H1 (cell line): ENCODE results near the gene DZIP1L. TPM values are rescaled to one million over a fixed set of nuclear protein-coding genes. Genes with fewer than 3 reads are reported as not detected.

Experiments
- CTCF ChIA-PET: fragments of 300-600 bp; sonication (Branson Sonifier 250); formaldehyde crosslinking; loops from one replicate; lab custom pipeline; 2021; ENCODE audit not compliant: partially characterized antibody; lab: Charles Lee
- POLR2A ChIA-PET: fragments of 300-600 bp; sonication (Branson Sonifier 250); formaldehyde crosslinking; loops from one replicate; lab custom pipeline; 2021; ENCODE audit warnings: inconsistent platforms; ENCODE audit not compliant: partially characterized antibody; lab: Charles Lee
- DNase-seq, 2 experiments: peaks; one replicate each; pipeline versions ENCODE4 v3.0.0 to v3.0.0-alpha.2; 2010 to 2022; ENCODE audit warnings: low spot score in 2 of 2, low read depth in 1 of 2, mixed read lengths in 1 of 2
- FAIRE-seq: peaks from 2 replicates; lab custom pipeline; 2011; peaks lifted over from hg19 to GRCh38; lab: Jason Lieb, UNC
- H2AFZ ChIP-seq: 2 replicates; pipeline ENCODE4 v1.8.1; 2012; ENCODE audit warnings: low read length, inconsistent platforms
- H2AK5ac ChIP-seq: 2 replicates; pipeline ENCODE4 v1.6.1; 2013; ENCODE audit warnings: low read depth, low read length
- H2BK120ac ChIP-seq: replicated peaks from 2 replicates; pipeline ENCODE3; 2013; ENCODE audit warnings: low read depth, low read length, inconsistent platforms
- H2BK12ac ChIP-seq: 2 replicates; pipeline ENCODE4 v1.6.1; 2013; ENCODE audit warnings: low read depth, low read length
- H2BK15ac ChIP-seq: 2 replicates; pipeline ENCODE4 v1.6.1; 2013; ENCODE audit warnings: low read length
- H2BK20ac ChIP-seq: 2 replicates; pipeline ENCODE4 v1.6.1; 2013; ENCODE audit warnings: low read length
- H2BK5ac ChIP-seq: 2 replicates; pipeline ENCODE4 v1.6.1; 2013; ENCODE audit warnings: low read depth, low read length
- H3K14ac ChIP-seq: 2 replicates; pipeline ENCODE4 v1.6.1; 2013; ENCODE audit warnings: inconsistent platforms; ENCODE audit not compliant: insufficient read length
- H3K18ac ChIP-seq: 2 replicates; pipeline ENCODE4 v1.6.1; 2013; ENCODE audit warnings: low read length; ENCODE audit errors: extremely low read depth
- H3K23ac ChIP-seq: 2 replicates; pipeline ENCODE4 v1.6.1; 2013; ENCODE audit warnings: inconsistent platforms; ENCODE audit not compliant: insufficient read length
- H3K23me2 ChIP-seq: 2 replicates; pipeline ENCODE4 v1.6.1; 2013; ENCODE audit warnings: low read depth, low read length
- H3K27ac ChIP-seq: 2 replicates; pipeline ENCODE4 v1.6.1; 2011; ENCODE audit warnings: low read depth, low read length, inconsistent platforms
- H3K27me3 ChIP-seq, 4 experiments: replicated peaks in 1 of 4; 1 replicate in 1 of 4; 2 replicates in 3 of 4; pipeline versions ENCODE4 v1.6.1 to v1.8.1; 2011 to 2013; ENCODE audit warnings: low read length in 3 of 4, mild to moderate bottlenecking in 3 of 4, inconsistent platforms in 2 of 4, mixed read lengths in 2 of 4, moderate library complexity in 1 of 4; ENCODE audit not compliant: control insufficient read depth in 3 of 4, insufficient read depth in 3 of 4; ENCODE audit errors: extremely low read depth in 1 of 4
- H3K36me3 ChIP-seq, 4 experiments: 2 replicates each; pipeline versions ENCODE4 v1.6.1 to v1.8.1; 2011 to 2013; ENCODE audit warnings: mild to moderate bottlenecking in 4 of 4, low read length in 3 of 4, moderate library complexity in 2 of 4, control low read depth in 1 of 4, inconsistent platforms in 1 of 4; ENCODE audit not compliant: insufficient read depth in 4 of 4, control insufficient read depth in 2 of 4
- H3K4ac ChIP-seq: replicated peaks from 2 replicates; pipeline ENCODE3; 2013; ENCODE audit warnings: low read length, low read depth, mixed read lengths, inconsistent platforms; ENCODE audit not compliant: insufficient read length
- H3K4me1 ChIP-seq, 4 experiments: replicated peaks in 1 of 4; 1 replicate in 1 of 4; 2 replicates in 3 of 4; pipeline versions ENCODE4 v1.6.1 to v1.8.1; 2011 to 2013; ENCODE audit warnings: low read length in 3 of 4, inconsistent platforms in 2 of 4, mixed read lengths in 1 of 4; ENCODE audit not compliant: insufficient read depth in 4 of 4, control insufficient read depth in 3 of 4
- H3K4me2 ChIP-seq, 2 experiments: 2 replicates each; pipeline versions ENCODE4 v1.6.1 to v1.8.1; 2011 to 2013; ENCODE audit warnings: low read depth in 2 of 2, low read length in 2 of 2, control low read depth in 1 of 2, inconsistent platforms in 1 of 2, mild to moderate bottlenecking in 1 of 2; ENCODE audit not compliant: insufficient read depth in 1 of 2
- H3K4me3 ChIP-seq, 4 experiments: fragments of 200-600, 300-600 bp in 1 of 4; sonication (generic), shearing (Covaris generic), sonication (Bioruptor Twin) in 1 of 4; 2 replicates each; pipeline versions ENCODE4 v1.5.1 to v1.8.1; 2011 to 2016; ENCODE audit warnings: low read length in 4 of 4, low read depth in 3 of 4, control low read depth in 2 of 4, inconsistent platforms in 2 of 4, mild to moderate bottlenecking in 2 of 4, mixed read lengths in 1 of 4, moderate library complexity in 1 of 4; ENCODE audit not compliant: insufficient read depth in 2 of 4; ENCODE audit errors: extremely low read depth in 1 of 4
- H3K56ac ChIP-seq: replicated peaks from 2 replicates; pipeline ENCODE3; 2013; ENCODE audit warnings: low read depth, mild to moderate bottlenecking, mixed read lengths, low read length, inconsistent platforms; ENCODE audit not compliant: insufficient read length
- H3K79me1 ChIP-seq: 2 replicates; pipeline ENCODE4 v1.6.1; 2013; ENCODE audit warnings: low read depth, low read length, control low read depth
- H3K79me2 ChIP-seq, 2 experiments: 2 replicates each; pipeline versions ENCODE4 v1.6.1 to v1.8.1; 2012 to 2013; ENCODE audit warnings: low read length in 2 of 2, mild to moderate bottlenecking in 2 of 2, inconsistent platforms in 1 of 2; ENCODE audit not compliant: insufficient read depth in 2 of 2, control insufficient read depth in 1 of 2
- H3K9ac ChIP-seq, 4 experiments: replicated peaks in 1 of 4; 1 replicate in 1 of 4; 2 replicates in 3 of 4; pipeline versions ENCODE4 v1.6.1 to v1.8.1; 2011 to 2013; ENCODE audit warnings: low read depth in 3 of 4, low read length in 3 of 4, control low read depth in 2 of 4, mild to moderate bottlenecking in 2 of 4, moderate library complexity in 2 of 4, inconsistent platforms in 1 of 4; ENCODE audit errors: extremely low read depth in 1 of 4
- H3K9me3 ChIP-seq, 2 experiments: 2 replicates each; pipeline versions ENCODE4 v1.6.1 to v1.8.1; 2012 to 2013; ENCODE audit warnings: mild to moderate bottlenecking in 2 of 2, moderate library complexity in 2 of 2, control low read depth in 1 of 2, inconsistent platforms in 1 of 2, low read depth in 1 of 2, low read length in 1 of 2, mixed read lengths in 1 of 2; ENCODE audit not compliant: insufficient read depth in 2 of 2
- H4K20me1 ChIP-seq, 2 experiments: replicated peaks in 1 of 2; 2 replicates each; pipeline versions ENCODE3 to v1.8.1; 2011 to 2013; ENCODE audit warnings: inconsistent platforms in 2 of 2, low read length in 2 of 2, mild to moderate bottlenecking in 1 of 2; ENCODE audit not compliant: insufficient read depth in 2 of 2, control insufficient read depth in 1 of 2
- H4K5ac ChIP-seq: 2 replicates; pipeline ENCODE4 v1.6.1; 2013; ENCODE audit warnings: low read length, low read depth, mixed read lengths, inconsistent platforms; ENCODE audit not compliant: insufficient read length
- H4K8ac ChIP-seq: 2 replicates; pipeline ENCODE4 v1.8.0; 2013; ENCODE audit warnings: mild to moderate bottlenecking, moderate library complexity, low read length, inconsistent platforms; ENCODE audit not compliant: insufficient read depth; ENCODE audit errors: extremely low read depth
- H4K91ac ChIP-seq: replicated peaks from 2 replicates; pipeline ENCODE3; 2013; ENCODE audit warnings: low read length, mixed read lengths, inconsistent platforms; ENCODE audit not compliant: insufficient read length
- ASH2L ChIP-seq: fragments of 200-600, 300-600 bp; sonication (generic); IDR thresholded peaks from one replicate; pipeline ENCODE4 v1.7.1; 2017; ENCODE audit warnings: low read length
- CHD1 ChIP-seq: IDR thresholded peaks from 2 replicates; pipeline ENCODE4 v1.6.1; 2012; ENCODE audit warnings: low read depth, low read length, improper control_type of control experiment
- CREB1 ChIP-seq: IDR thresholded peaks from 2 replicates; pipeline ENCODE4 v1.6.1; 2012; ENCODE audit warnings: inconsistent platforms
- CTBP2 ChIP-seq: IDR thresholded peaks from 2 replicates; pipeline ENCODE4 v1.7.0; 2011; ENCODE audit warnings: borderline replicate concordance, mild to moderate bottlenecking, moderate library complexity, mixed read lengths, low read length; ENCODE audit not compliant: insufficient read depth, insufficient read length
- GABPA ChIP-seq: IDR thresholded peaks from 2 replicates; pipeline ENCODE4 v1.6.1; 2011; ENCODE audit warnings: mild to moderate bottlenecking, low read length, moderate library complexity, borderline replicate concordance; ENCODE audit not compliant: insufficient read depth
- HDAC2 ChIP-seq, 2 experiments: fragments of 300-600 bp in 1 of 2; sonication (generic) in 1 of 2; IDR thresholded peaks; 2 replicates each; pipeline ENCODE4 v1.6.1; 2011 to 2012; ENCODE audit warnings: low read depth in 2 of 2, low read length in 2 of 2, mild to moderate bottlenecking in 2 of 2, moderate library complexity in 2 of 2, borderline replicate concordance in 1 of 2, inconsistent platforms in 1 of 2
- KDM5A ChIP-seq: fragments of 200-600 bp; IDR thresholded peaks from 2 replicates; pipeline ENCODE4 v1.7.1; 2012; ENCODE audit warnings: mild to moderate bottlenecking, low read length, inconsistent platforms, mixed read lengths
- NRF1 ChIP-seq: IDR thresholded peaks from 2 replicates; pipeline ENCODE4 v1.6.1; 2011; ENCODE audit warnings: mild to moderate bottlenecking, low read depth, low read length, improper control_type of control experiment
- RAD21 ChIP-seq, 2 experiments: IDR thresholded peaks in 1 of 2; conservative IDR thresholded peaks in 1 of 2; 2 replicates each; pipeline ENCODE4 v1.6.1; 2011; ENCODE audit warnings: low read depth in 2 of 2, low read length in 2 of 2, improper control_type of control experiment in 1 of 2, inconsistent platforms in 1 of 2, mild to moderate bottlenecking in 1 of 2, moderate library complexity in 1 of 2
- RFX5 ChIP-seq: IDR thresholded peaks from 2 replicates; pipeline ENCODE4 v1.6.1; 2011; ENCODE audit warnings: low read depth, low read length, improper control_type of control experiment, borderline replicate concordance
- SAP30 ChIP-seq: fragments of 300-600 bp; sonication (generic); IDR thresholded peaks from 2 replicates; pipeline ENCODE4 v1.7.1; 2012; ENCODE audit warnings: low read length, moderate library complexity, mild to moderate bottlenecking, inconsistent platforms; ENCODE audit not compliant: insufficient read depth, insufficient replicate concordance
- SRF ChIP-seq: IDR thresholded peaks from 2 replicates; pipeline ENCODE4 v1.6.1; 2011; ENCODE audit warnings: mild to moderate bottlenecking, low read depth, low read length, moderate library complexity
- TEAD4 ChIP-seq: IDR thresholded peaks from 2 replicates; pipeline ENCODE4 v1.6.1; 2012; ENCODE audit warnings: low read depth, low read length, inconsistent platforms, mixed read lengths
- WGBS, 2 experiments: shearing (Covaris generic) in 1 of 2; methylation state at CpG; one replicate each; pipeline versions ENCODE4 v1.1.6 to v1.1.7; 2013 to 2015; ENCODE audit warnings: low lambda C conversion rate in 2 of 2, mixed read lengths in 2 of 2, inconsistent platforms in 1 of 2, low coverage in 1 of 2, missing lambda C conversion rate in 1 of 2; ENCODE audit not compliant: insufficient replicate concordance in 2 of 2, insufficient coverage in 1 of 2, insufficient read length in 1 of 2; ENCODE audit errors: extremely low coverage in 1 of 2, missing lambda C conversion rate in 1 of 2; 5-methylcytosine and 5-hydroxymethylcytosine counted together
- polyA plus RNA-seq, 7 experiments: library from polyadenylated mRNA; depleted of rRNA in 3 of 7; stranded (reverse) in 5 of 7; unstranded in 2 of 7; fragments of >200 nt in 5 of 7; fragments of 200-250 nt in 2 of 7; gene quantifications; 1 replicate in 5 of 7; 2 replicates in 1 of 7; 4 replicates in 1 of 7; pipeline versions ENCODE4 v1.2.1 to v1.2.3, GENCODE V29; 2011 to 2013; ENCODE audit warnings: missing spikeins in 2 of 7, mixed read lengths in 2 of 7
- total RNA-seq: library from RNA; stranded (reverse); fragmentation: NEBNext Ultra II Directional; extraction: Animal tissue kit (Norgen Biotek cat#: 25700); gene quantifications from 2 replicates; pipeline ENCODE4 v1.2.1, GENCODE V29; 2021

Gene DZIP1L
- total and polyA plus RNA-seq, 2 of the 8 experiments (the other 6 are each of a cell fraction or from before 2014, with no cell fraction given) = 6.5 to 8.3 TPM

DNA sequence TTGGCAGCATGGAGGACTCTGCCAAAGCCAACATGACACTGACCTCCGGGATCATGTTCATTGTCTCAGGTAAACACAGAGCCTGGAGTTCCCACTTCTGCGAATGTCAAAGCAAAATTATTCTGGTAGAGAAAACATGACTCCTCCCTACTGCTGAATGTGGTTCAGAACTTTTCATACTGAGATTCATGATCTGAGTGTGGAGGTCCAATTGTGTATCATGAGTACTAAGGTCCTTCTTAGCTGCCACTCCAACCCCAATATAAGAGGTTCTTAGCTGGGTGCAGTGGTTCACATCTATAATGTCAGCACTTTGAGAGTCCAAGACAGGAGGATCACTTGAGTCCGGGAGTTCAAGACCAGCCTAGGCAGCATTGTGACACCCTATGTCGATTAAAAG lies 91.7 kb downstream of the DZIP1L start:
- Histone ChIP-seq H2BK12ac (no peak overlapping the region), H2BK15ac (no peak overlapping the region), H4K20me1 (no peaks in the 10 kb centered on the region), H3K14ac (no peak overlapping the region), H3K4me3 (no peak overlapping the region), H3K9me3 (no peaks in the 10 kb centered on the region), H2BK120ac (no peak overlapping the region), H3K56ac (no peak overlapping the region), H2BK5ac (no peak overlapping the region), H3K79me1 (no peaks in the 10 kb centered on the region), H3K4ac (no peak overlapping the region), H2BK20ac (no peak overlapping the region), H4K8ac (no peak overlapping the region), H3K4me1 (no peaks in the 10 kb centered on the region), H3K23me2 (no peaks in the 10 kb centered on the region), H3K27ac (no peak overlapping the region), H3K18ac (no peak overlapping the region), H4K91ac (no peak overlapping the region), H4K5ac (no peak overlapping the region), H3K27me3 (no peaks in the 10 kb centered on the region), H3K9ac (no peak overlapping the region), H2AFZ (no peak overlapping the region), H3K36me3 (no peaks in the 10 kb centered on the region), H3K23ac (no peak overlapping the region), H3K79me2 (no peaks in the 10 kb centered on the region), H3K4me2 (no peak overlapping the region), H2AK5ac (no peak overlapping the region)
- 91% methylated on average over 4 of the region's 4 CpGs; no CpG with 5 or more reads in 1 of the 2 experiments for WGBS, 2 experiments
- DNase-seq (no peak), FAIRE-seq (no peak)
- POLR2A ChIA-PET = interaction anchor here (0.6 kb wide), 1 partner anchor 105 kb away, joined by 3 read pairs; no protein-coding TSS in a partner anchor
- CTCF ChIA-PET = interaction anchor here (0.7 to 1.2 kb wide), 2 partner anchors 17 to 331 kb away, joined by 3 read pairs; no protein-coding TSS in a partner anchor
- TF ChIP-seq RFX5 (no peak), SAP30 (no peak), CTBP2 (no peak), GABPA (no peak), RAD21 (IDR thresholded peaks at IDR 0.05 in 1 of 2, conservative IDR thresholded peaks at IDR 0.05 in 1 of 2; ENCODE audit: low read depth in 2 of 2, low read length in 2 of 2) (no peak), TEAD4 (no peak), CREB1 (no peak), CHD1 (no peak), NRF1 (no peak), ASH2L (no peak), SRF (no peak), HDAC2 (IDR thresholded peaks at IDR 0.05; ENCODE audit: borderline replicate concordance in 1 of 2, low read depth in 2 of 2, low read length in 2 of 2) (no peak), KDM5A (no peak)
